Lung (tissue), 12 donors: ENCODE results near the gene AGO3. TPM values are rescaled to one million over a fixed set of nuclear protein-coding genes. Genes with fewer than 3 reads are reported as not detected.
A peak's percentile ranks its signal among the peaks of the same experiment; 100 is the strongest.

Source experiments
- ATAC-seq: fragments of 200-7000 bp; cut with Tn5 transposase; one replicate; pipeline ENCODE4 v1.9.1; 2020; ENCODE audit warnings: moderate number of reproducible peaks; ENCODE audit not compliant: insufficient read depth, low FRiP score
- DNase-seq, 3 donors: peaks; one replicate each; pipeline ENCODE4 v3.0.0-alpha.2; 2013 to 2017
- H3K27ac ChIP-seq, 2 donors: one replicate each; pipeline ENCODE4 v1.5.1; 2013; ENCODE audit warnings: mild to moderate bottlenecking in 2 of 2, moderate library complexity in 2 of 2, control low read depth in 1 of 2, inconsistent platforms in 1 of 2, low read depth in 1 of 2, low read length in 1 of 2
- H3K27me3 ChIP-seq, 3 donors: one replicate each; pipeline ENCODE4 v1.5.1; 2013; ENCODE audit warnings: low read length in 2 of 3; ENCODE audit not compliant: control insufficient read depth in 3 of 3, insufficient read depth in 3 of 3
- H3K36me3 ChIP-seq, 4 donors: one replicate each; pipeline ENCODE4 v1.5.1; 2013; ENCODE audit warnings: low read length in 4 of 4, mild to moderate bottlenecking in 1 of 4, moderate library complexity in 1 of 4; ENCODE audit not compliant: control insufficient read depth in 4 of 4, insufficient read depth in 4 of 4
- H3K4me1 ChIP-seq, 5 donors: one replicate each; pipeline ENCODE4 v1.5.1; 2013; ENCODE audit warnings: low read length in 5 of 5, mild to moderate bottlenecking in 2 of 5, moderate library complexity in 1 of 5; ENCODE audit not compliant: control insufficient read depth in 5 of 5, insufficient read depth in 5 of 5
- H3K4me3 ChIP-seq: one replicate; pipeline ENCODE4 v1.5.1; 2013; ENCODE audit warnings: mild to moderate bottlenecking, control low read depth, moderate library complexity
- H3K9ac ChIP-seq, 2 donors: one replicate each; pipeline ENCODE4 v1.5.1; 2013; ENCODE audit warnings: low read length in 2 of 2, control low read depth in 1 of 2; ENCODE audit not compliant: insufficient read depth in 1 of 2
- H3K9me3 ChIP-seq, 4 donors: one replicate each; pipeline ENCODE4 v1.5.1; 2013; ENCODE audit warnings: low read length in 3 of 4, mild to moderate bottlenecking in 1 of 4, moderate library complexity in 1 of 4; ENCODE audit not compliant: control insufficient read depth in 4 of 4, insufficient read depth in 3 of 4
- CTCF ChIP-seq: IDR thresholded peaks from 2 replicates; pipeline ENCODE4 v1.5.1; 2012; ENCODE audit warnings: mild to moderate bottlenecking; ENCODE audit errors: control extremely low read depth, extremely low read depth
- WGBS, 2 donors: extraction: QIAGEN DNeasy Blood & Tissue Kit; methylation state at CpG; one replicate each; pipeline ENCODE4 v1.1.7; 2013; 5-methylcytosine and 5-hydroxymethylcytosine counted together
- polyA plus RNA-seq, 2 donors: library from polyadenylated mRNA; stranded (reverse); fragments of 200-250 nt; gene quantifications; one replicate each; pipeline ENCODE4 v1.2.1, GENCODE V29; 2013
- total RNA-seq, 2 donors: library from RNA; depleted of rRNA in 1 of 2; stranded (reverse); fragments of >200 nt in 1 of 2; gene quantifications; one replicate each; pipeline ENCODE4 v1.2.1, GENCODE V29; 2014 to 2021
- donor health status: control.
- donor health status: control.
- donor health status: Bipolar disorder and iron deficiency.
- donor health status: healthy.
- donor health status: DM: yes; HTN: yes; CAD: no.

The AGO3 gene
- total and polyA plus RNA-seq, 4 donors: 4.4 to 60.4 (median 19.6) TPM

- peak; percentile 95 to 97 (median 96) for DNase-seq
- H3K4me1 ChIP-seq: peaks cover 5 to 25% (median 14%) of the 10 kb centered on the region in 5 donors
- ATAC-seq: peak; percentile 97
- peak within 1 kb of the TSS; percentile 58 to 86 for H3K27ac ChIP-seq
- peaks cover 0 to 5% (median 2%) of the 10 kb centered on the region in 4 donors for H3K36me3 ChIP-seq
- H3K9ac ChIP-seq: peak within 1 kb of the TSS; percentile 46 to 59
- H3K4me3 ChIP-seq: peak within 1 kb of the TSS; percentile 98
- 1% methylated on average over 52 to 58 of the region's 58 CpGs for WGBS, 2 donors
- no peaks in the 10 kb centered on the region for H3K9me3 ChIP-seq
- TF ChIP-seq CTCF: peak; percentile 91
- peaks cover 0 to 3% (median 0%) of the 10 kb centered on the region in 3 donors for H3K27me3 ChIP-seq
Observed at GRCh38 chr1:35882945-35883634, 47.8 kb upstream of the AGO3 start, which contains the start of gene AGO1. Gene AGO1, plus strand, starts transcription at chr1:35883209. Its CDS starts 213 bp downstream, at chr1:35883422.

- 1% methylated on average over 29 of the region's 29 CpGs for WGBS, 2 donors
- no peak for TF ChIP-seq CTCF
- DNase-seq: peak; percentile 73 to 81 (median 73)
- H3K4me3 ChIP-seq: peak overlapping the region; percentile 98
- peaks cover 0 to 5% (median 4%) of the 10 kb centered on the region in 4 donors for H3K36me3 ChIP-seq
- H3K4me1 ChIP-seq: peaks cover 5 to 25% (median 14%) of the 10 kb centered on the region in 5 donors
- H3K9ac ChIP-seq: peak overlapping the region; percentile 46 to 59
- no peaks in the 10 kb centered on the region for H3K9me3 ChIP-seq
- peak; percentile 29 for ATAC-seq
- H3K27ac ChIP-seq: peak overlapping the region; percentile 58 to 86
- peaks cover 0 to 3% (median 0%) of the 10 kb centered on the region in 3 donors for H3K27me3 ChIP-seq
Observed at GRCh38 chr1:35883635-35884101, 47.2 kb upstream of the AGO3 start.

- H3K4me1 ChIP-seq: peaks cover 5 to 25% (median 14%) of the 10 kb centered on the region in 5 donors
- H3K27me3 ChIP-seq: peaks cover 0 to 3% (median 0%) of the 10 kb centered on the region in 3 donors
- no peak overlapping the region for H3K4me3 ChIP-seq
- TF ChIP-seq CTCF: no peak
- ATAC-seq: no peak
- H3K9me3 ChIP-seq: no peaks in the 10 kb centered on the region
- WGBS, 2 donors: 35 to 41% methylated on average over 2 of the region's 2 CpGs
- H3K36me3 ChIP-seq: peaks cover 0 to 5% (median 5%) of the 10 kb centered on the region in 4 donors
- H3K9ac ChIP-seq: no peak overlapping the region
- H3K27ac ChIP-seq: no peak overlapping the region
- no peak for DNase-seq
Observed at GRCh38 chr1:35884934-35885333, 46.0 kb upstream of the AGO3 start.
